ENCODE measurements around the gene UQCC5.
"Not testable (repeated sequence)": the region's sequence is repeated elsewhere in the genome, so short reads cannot be mapped to it uniquely, and the experiment has no call there.

UQCC5 gene

GRCh38 chr3:52523386-52524257, 12.8 kb upstream of the UQCC5 start:
- no peak for DNase-seq

DNA sequence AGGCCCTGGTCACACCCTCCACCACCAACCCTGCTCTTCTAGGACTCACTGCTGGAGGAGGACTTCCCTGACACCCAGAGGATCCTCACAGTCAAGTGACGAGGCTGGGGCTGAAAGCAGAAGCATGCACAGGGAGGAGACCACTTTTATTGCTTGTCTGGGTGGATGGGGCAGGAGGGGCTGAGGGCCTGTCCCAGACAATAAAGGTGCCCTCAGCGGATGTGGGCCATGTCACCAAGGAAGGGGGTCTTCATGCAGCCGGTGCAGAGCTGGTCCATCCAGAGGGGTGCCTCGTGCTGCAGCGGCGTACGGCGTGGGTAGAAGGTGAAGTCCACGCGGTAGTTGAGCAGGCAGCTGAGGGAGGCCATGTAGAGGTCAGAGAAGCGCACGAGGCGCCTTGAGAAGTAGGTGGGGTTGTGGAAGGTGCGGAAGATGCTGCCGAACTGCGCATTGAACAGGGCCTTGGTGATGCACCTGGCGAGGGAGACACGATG, 12.1 kb upstream of the UQCC5 start:
- no peak for DNase-seq

DNA sequence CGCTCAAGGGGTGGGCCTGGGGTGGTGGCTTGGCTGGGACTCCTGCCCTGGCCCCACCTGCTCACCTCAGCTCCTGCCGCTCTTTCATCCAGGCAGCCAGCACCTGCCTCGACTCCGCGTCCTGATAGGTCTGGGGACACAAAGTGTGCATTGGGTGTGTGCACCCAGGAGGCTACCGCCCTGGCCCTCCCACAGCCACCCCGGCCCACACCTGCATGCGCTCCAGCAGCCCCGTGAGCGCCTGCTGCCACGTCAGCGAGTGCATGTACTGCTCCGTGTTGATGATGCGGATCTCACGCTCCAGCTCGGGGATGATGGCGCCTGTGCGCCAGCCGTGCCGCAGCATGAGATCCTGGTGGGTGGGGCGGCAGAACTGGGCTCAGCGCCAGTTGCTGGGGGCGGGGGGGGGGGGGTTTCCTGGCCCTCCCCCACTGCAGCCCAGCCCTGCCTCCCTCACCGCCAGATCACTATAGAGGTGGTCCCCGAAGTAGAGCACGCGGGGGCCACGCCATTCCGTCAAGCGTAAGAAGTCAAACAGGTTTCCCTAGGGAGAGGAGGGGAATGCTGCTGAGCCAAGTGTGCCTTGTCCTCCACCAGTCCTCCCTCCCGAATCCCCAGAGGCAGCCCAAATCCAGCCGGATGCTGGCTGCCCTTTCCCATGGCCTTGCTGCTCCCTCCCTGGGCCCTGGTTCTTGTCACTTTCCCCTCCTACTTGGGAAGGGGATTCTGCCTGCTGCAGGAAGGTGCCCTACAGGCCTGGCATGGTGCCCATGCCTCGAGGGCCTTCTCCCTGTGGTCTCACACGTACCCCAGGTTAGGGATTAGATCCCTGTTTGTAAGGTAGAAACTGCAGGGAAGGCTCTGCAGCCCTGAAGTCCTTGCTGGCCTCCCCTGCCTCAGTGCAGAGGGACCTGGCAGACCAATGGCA, 11.4 kb upstream of the UQCC5 start:
- DNase-seq, result no peak

GRCh38 chr3:52525680-52526561, 10.5 kb upstream of the UQCC5 start:
- DNase-seq, result no peak

GRCh38 chr3:52526671-52527038, 9.8 kb upstream of the UQCC5 start:
- not testable (repeated sequence) for DNase-seq

DNA sequence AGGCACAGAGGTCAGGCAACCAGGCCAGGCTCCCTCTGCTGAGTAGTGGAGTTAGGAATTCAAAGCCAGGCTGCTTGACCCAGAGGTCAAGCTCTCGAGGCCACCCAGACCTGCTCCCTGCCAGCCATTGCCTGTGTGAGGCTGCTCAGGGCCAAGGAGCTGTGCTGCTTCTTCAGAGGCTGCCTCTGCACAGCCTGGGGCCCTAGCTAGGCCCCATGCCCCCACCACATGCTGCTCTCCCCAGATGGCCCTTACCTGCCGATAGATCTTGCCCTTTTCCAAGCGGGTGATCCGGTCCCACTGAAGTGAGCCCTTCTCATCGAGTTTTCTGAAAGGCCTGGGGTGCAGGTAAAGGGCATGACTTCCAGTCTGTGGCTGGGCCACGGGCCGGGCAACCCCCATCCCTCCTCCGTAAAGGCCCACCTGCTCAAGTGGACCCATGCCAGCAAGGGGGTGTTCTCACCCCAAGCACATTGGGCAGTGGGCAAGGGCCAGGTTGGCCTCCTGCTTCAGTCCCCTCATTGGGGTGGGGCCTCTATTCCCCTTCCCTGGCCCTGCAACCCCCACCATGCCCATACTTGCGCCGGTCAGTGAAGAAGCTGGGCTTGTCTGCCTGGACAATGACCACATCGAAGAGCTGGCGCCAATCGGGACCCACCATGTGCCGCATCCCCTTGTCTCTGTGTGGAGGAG, 9.2 kb upstream of the UQCC5 start:
- no peak for DNase-seq

DNA sequence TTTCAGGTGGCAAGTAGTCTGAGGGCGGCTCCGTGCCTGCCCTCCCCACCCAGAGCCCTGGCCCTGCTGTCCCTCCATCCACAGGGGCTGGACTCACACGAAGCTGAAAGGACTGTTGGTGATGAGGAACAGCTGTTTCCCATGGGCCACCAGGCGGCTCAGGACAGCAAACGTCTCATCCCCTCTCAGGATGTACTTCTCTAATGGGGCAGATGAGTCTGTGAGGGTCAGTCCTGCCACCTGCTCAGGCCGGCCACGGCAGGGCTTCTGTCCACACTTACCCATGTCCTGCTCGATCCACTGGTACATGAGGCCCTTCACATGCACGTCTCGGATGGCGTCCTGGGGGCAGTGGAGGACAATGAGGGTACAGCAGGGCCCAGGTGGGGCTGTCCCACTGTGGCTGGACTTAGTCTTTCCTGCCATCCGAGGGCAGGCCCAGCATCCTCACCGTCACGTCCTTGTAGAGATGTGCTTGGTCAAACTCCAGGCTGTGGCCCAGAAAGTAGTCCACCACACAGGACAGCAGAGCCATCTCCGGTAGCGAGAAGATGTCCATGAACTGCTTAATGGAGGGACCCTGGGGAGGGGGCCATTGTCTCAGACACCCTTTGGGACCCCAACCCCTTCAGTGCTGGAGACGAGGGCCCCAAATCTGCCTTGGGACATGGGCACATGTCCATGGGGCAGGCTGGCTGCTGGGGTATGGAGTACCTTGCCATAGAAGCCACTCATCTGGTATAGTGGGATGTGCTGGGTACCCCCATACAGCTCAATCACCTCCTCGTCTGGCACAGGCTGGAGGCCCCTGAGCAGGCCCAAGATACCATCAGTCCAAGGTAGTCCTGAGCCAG, 8.4 kb upstream of the UQCC5 start:
- no peak for DNase-seq

DNA sequence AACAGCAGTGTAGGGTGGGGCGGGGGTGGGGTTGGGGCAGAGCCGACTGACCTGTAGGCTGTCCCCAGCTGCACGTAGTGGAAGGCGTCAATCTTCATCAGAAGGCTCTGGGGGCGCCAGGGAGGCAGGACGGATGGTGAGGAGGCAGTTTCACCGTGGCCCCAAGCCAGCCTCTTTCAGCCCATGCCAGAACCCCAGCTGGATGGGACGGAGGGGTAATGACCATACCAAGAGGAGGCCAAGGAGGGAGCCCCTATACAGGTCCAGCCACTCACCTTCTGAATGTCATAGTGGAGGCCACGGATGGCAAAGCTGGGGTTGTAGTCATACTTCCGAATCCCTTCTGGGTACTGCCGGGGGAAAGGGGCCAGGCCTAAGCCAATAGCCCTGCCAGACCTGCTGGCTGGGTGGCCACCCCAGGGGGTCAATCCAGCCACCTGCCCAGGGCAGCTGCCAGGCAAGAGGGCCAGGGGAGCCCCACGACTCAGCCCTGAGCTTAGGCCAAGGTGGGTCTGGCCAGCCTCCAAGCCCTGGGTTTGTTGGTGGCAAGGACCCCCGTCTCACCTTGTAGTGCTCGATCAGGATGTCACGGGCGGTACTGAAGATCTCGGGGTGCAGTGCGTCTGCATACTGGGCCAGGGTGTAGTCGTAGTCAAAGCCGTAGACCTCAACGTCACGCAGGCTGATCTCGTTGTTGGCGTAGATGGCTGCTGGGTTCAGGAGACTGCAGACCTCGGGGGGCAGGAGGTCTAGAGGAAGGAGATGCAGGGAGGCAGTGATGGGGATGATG, 7.6 kb upstream of the UQCC5 start:
- DNase-seq, result no peak

GRCh38 chr3:52529376-52530333, 6.8 kb upstream of the UQCC5 start:
- DNase-seq, result no peak

GRCh38 chr3:52530918-52531826, 5.2 kb upstream of the UQCC5 start:
- no peak for DNase-seq

GRCh38 chr3:52531860-52532516, 4.4 kb upstream of the UQCC5 start:
- DNase-seq, result no peak

DNA sequence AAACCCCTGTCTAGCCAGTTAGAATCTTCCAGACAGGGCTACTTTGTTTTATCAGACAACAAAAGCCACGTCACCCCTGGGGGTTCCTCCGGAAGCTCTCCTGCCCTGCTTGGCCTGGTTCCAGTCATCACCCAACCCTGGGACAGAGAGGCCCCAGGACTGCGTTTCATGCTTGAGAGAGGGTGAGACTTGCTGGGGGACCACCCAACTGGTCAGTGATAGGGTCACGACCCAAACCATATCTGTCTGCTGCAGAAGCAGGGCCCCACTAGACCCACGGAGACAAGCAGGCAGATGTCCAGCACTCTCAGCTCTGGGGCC, 3.9 kb upstream of the UQCC5 start:
- DNase-seq, result no peak

DNA sequence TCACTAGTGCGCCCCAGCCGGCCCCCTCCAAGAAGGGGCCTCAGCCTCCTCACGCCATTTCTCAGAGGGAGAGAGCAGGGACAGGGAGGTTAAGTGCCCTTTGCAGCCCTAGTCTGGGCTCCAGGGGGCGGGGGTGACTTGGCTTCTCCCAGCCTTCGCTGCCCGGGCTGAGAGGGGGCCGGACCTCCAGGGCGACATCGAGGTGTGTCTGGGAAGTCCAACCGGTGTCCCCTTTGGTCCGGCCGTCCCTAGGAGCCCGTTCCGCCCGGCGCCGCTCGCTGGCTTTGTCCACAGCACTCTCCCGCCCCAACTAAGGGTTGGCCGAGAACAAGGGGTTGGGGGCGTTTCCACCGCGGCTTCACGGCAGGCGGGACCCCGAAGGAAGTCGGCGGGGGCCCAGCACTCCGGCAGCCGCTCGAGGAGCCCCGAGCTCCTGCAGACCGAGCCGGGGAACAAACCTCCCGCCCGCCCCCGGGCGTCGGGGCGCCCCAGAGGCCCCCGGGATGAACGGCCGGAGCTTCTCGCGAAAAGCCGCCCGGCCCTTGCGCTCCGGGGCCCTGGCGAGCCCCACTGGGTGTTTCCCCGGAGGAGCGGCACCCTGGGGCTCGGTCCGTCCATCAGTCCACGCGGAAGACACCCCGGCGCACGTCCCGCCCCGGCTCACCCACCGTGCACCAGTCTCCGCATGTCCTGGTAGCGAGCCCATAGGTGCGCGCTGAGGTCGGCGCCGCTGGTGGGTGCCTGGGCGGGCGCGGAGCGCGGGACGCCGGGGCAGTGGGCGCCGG, 3.4 kb upstream of the UQCC5 start:
- DNase-seq, result no peak

DNA sequence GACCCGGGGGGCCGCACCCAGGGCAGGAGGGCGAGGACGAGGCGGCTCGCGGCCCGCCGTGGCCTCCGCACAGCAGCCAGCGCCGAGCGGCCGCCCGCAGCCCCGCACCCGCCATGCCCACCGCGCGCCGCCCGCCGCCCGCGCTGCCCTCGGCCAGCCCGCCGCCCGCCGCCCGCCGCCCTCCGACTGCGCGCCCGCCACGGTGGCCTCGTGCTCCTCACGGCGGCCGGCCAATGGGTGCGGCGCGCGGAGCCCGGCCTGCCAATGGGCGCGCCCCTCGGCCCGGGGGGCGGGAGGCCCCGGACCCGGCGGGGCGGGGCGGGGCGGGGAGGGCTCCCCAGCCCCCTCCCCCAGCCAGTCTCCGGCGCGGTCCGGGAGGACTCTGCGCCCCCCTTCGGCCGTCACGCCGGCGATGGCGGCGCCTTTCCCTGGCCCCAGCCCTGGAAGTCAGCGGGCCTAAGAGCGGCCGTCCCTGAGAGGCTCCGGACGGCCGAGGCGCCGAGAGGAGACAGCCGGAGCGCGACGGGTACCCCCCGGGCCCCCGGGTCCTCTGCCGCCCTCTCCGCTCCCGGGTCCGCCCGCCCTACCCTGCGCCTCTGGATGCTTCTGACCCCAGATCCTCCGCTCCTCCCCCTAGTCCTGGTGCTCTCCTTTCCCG, 2.7 kb upstream of the UQCC5 start, which contains the start of gene NT5DC2:
NT5DC2 (minus strand) TSS at position 235 of the 658 bp plus-strand sequence; CDS start at position 115, 120 bp downstream.
- peak; percentile 35 for DNase-seq

DNA sequence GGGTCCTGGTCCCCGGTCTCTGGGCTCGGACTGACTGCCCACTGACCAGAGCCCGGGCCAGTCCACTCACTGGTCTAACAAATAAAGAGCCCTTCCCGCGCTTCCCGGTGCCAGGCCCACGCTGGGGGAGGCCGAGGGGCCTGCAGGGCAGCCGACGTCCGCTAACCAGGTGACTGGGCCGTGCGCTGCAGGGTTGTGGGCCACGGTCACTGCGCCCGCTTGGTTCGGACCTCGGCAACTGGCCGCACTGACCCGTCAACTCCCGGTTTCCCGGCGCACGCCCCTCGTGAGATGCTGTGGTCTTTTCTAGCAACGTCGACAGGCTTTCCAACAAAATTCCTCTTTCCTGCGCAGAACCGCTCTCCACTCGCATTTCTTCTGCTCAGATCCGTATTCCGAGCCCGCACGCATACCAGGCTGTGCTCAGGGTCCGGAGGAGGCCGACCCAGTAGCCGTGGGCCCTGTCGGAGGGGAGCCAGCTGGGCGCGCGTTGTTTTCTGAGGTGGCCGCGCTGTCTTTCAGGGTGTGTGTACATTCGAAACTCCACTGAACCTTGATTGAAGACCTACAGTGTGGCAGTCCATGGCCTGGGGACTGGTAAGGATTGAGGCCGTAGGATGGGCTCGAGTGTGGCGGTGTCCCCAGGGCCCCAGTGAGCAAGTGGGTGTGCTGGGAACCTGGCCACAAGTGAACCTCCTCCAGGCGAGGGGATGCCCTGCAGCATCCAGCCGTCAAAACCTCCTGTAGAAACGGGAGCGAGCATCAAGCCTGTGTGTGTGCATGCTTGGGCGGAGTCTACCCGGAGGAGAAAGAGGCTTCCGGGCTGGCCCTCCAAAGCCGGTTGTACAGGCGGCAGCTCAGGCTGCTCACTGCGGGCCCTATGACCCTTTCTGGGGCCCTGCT, 1.9 kb upstream of the UQCC5 start:
- no peak for DNase-seq
